A172 (cell line): ENCODE measurements around the gene GPR33. TPM values are rescaled to one million over a fixed set of nuclear protein-coding genes. Genes with fewer than 3 reads are reported as not detected.
"Not testable (repeated sequence)": the region's sequence is repeated elsewhere in the genome, so short reads cannot be mapped to it uniquely, and the experiment has no call there.

Experiments used
- DNase-seq: peaks from one replicate; pipeline ENCODE4 v3.0.0-alpha.2; 2015; ENCODE audit warnings: low spot score
- total RNA-seq: library from RNA; depleted of rRNA; stranded (reverse); fragments of >200 nt; shearing (Covaris generic); gene quantifications from 2 replicates; pipeline ENCODE4 v1.2.3, GENCODE V29; 2014; rRNA removed

The GPR33 gene
- total RNA-seq, 1 experiment from 2014 or later, result not detected

DNA sequence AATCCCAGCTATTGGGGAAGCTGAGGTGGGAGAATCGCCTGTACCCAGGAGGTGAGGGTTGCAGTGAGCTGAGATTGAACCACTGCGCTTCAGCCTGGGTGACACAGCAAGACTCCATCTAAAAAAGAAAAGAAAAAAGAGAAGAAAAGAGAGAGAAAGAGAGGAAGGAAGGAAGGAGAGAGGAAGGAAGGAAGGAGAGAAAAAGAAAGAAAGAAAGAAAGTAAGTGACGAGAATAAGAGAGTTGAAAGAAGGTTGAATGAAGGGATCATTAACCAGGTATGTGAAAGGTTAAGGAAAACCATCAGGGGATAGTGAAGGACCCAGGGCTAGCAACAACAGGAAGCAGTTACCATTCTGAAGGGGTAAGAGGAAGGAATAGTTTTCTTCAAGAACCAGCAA, 26.3 kb downstream of the GPR33 start:
- DNase-seq, result no peak

DNA sequence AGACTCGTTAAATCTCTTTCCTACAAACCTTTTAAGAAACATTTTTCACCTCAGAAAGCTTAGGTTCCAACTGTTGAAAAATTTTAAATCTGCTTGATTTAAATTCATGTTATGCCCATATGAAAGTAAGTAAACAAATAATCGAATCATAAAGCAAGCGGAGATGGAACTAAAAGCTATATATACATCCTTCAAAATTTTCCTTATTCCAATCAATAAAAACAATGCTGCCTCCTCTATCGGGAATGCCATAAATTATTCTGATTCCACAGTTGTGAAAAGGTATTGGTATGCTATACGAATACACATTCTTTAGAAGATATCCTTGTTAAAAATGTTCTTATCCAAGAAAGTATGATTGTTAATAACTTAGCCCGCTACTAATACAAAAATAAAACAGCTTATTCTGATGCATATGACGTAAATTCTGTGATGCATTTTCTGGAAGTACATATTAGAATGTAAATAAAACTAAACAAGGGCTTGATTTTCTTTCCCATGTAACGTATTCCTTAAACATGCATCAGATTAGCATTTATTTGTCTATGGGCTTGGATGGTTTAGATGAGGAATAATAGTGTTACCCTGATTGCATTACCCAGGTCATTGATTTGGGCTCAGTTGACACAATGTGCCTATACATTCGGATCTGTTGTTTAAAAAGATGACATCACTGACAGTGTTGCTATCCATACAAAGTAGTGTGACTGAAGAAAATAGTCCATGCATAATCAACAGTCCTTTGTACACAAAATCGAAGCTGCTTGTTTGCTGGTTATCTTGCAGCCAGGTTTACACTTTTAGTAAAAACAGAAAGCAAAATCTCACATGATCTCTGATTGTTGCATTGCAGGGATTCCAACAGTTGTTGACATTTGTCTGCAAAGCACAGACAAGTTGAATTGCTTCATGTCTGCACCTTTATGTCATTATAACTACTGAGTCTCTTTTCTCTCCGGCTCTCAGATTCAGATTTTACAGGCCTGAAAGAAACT, 29.9 kb downstream of the GPR33 start:
- no peak for DNase-seq

DNA sequence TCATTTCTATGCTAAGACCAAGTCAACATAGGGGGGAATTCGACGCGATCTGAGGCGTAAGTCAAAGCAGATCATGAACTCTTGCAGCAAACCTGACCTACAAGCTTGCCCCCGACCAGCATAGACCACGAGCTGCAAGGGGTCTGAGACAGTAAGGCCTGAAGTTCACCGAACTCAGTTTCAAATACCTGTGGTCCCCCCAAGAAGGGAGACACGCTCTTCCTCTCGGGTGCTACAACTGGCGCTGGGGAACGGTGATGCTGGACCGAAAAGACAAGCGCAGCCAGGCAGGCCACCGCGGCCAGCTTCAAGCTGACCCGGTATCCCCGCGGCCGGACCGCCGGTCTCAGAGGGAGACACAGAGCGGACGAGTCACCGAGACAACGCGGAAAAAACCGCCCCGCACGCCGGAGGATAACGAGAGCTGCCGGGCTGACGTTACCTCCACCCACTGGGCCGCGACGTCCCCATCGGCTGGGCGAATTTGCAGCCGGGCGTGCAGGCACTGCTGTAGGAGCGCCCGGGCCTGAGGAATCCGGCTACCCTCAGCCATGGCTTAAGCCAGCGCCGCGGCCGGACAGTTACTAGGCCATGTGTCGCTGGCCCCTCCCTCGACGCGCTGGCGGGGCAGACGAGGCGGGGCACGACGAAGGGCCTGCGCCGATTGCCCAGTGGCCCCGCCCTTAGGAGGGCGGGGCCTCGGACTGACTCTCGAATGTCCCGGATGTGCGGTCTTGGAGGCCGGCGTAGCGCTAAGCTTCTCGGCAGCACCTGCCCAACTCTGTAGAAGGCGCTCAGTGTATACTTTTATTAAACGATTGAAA, 30.8 kb downstream of the GPR33 start, which contains the start of gene DTD2:
Gene DTD2 (minus strand): TSS at position 666 of the 824 bp plus-strand sequence. CDS start 113 bp downstream, at position 553.
- peak; percentile 77 for DNase-seq

DNA sequence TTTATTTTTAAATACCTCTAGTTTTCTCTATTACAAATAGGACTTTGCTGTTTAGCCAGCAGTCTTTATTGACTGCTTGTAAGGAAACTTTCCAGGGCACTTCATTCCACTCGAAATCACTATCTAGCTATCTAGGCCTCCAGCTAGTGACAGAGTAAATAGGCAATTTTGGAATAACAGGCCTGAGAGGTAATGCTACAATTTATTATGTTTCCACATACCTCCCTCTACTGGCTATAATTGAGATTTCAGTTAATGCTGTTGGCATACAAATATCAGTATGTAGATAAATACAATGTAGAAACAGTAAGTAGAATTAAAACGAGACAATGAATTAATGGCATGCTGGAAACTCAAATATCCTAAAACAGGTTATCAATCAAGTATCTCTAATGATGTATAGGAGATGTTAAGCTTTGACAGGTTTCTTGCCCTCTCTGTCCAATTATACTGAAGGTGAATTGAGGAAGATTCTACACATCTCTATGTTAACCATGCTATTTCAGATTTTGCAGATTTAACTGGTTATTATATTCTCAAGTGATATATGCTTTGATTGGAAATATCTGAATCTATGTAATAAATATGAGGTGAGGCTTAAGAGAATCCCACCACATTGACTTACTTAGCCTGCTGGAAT, 37.7 kb downstream of the GPR33 start:
- DNase-seq, result peak; percentile 3

DNA sequence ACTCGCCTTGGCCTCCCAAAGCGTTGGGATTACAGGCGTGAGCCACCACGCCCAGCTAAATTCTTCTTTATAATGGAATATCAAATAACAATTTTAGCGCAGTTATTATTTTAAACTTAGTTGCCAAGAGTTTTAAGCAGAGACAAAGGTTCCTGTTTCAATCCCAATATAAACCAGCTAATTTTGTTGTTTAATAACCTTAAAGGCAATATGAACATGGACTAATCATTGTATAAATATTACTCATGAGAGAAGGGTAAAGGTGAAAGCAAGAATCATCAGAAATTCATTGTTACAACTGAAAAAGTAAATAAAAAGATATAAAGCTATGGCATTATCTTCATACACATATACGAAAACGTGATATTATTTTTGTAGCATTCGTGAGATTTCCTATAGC, 38.7 kb downstream of the GPR33 start:
- DNase-seq, result no peak

DNA sequence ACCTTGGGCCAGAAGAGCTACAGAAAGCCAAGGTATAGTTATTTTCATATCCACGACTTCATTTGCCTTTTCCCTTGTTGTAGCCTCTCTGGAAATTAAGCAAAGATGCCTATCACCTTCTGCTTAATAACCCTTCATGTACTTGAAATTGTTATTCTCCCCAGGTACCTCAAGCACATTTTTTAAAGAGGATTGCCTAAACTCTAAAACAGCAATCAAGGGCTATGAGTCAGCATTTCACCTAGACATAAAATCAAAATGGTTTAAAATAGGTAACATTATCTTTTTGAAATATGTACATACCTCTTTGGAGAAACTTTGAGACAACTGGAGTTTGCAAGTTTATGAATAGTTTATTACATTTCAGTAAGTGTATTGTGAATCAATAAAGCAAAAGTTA, 42.1 kb downstream of the GPR33 start:
- DNase-seq, result no peak

DNA sequence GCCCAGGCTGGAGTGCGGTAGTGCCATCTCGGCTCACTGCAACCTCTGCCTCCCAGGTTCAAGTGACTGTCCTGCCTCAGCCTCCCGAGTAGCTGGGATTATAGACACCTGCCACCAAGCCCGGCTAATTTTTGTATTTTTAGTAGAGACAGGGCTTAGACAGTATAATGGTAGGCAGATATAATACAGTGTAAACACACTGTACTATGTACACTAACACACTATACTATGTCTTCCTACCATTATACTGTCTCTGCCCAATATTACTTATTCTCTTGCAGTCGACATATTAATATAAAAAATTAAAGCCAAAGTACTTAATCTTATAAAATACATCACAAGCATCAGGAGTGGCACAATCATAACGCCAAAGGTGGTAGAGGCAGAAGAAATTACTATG, 45.6 kb downstream of the GPR33 start:
- DNase-seq, result no peak

DNA sequence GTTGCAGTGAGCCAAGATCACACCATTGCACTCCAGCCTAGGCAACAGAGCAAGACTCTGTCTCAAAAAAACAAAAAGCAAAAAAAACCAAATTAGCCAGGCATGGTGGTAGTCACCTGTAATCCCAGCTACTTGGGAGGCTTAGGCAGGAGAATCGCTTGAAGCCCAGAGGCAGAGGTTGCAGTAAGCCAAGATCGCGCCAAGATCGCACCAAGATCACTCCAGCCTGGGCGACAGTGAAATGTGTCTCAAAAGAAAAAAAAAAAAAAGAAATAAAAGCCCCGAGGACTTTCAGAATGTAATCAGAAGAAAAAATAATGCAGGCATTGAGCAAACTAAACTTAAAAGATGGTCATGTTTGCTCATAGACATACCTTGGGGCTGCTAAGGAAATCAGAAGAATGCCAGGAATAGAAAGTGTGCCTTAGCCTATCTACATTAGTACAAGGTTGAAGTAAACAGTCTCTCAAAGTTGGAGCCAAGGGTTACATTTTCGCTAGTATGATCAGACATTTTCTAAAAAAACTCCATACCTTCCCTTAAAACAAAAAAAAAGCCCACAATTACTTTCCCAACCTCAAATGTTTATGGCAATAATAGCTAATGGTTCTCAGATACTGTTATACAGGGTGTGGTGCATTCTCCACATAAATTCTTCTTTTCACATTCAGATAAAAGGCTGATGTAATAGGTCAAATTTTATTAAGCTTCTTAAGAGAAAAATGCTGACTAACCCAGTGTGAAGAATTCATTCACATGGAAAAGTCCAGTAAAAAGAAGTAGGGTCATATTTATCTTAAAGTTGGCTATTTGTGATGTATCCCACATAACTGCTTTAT, 46.3 kb downstream of the GPR33 start:
- peak; percentile 27 for DNase-seq

DNA sequence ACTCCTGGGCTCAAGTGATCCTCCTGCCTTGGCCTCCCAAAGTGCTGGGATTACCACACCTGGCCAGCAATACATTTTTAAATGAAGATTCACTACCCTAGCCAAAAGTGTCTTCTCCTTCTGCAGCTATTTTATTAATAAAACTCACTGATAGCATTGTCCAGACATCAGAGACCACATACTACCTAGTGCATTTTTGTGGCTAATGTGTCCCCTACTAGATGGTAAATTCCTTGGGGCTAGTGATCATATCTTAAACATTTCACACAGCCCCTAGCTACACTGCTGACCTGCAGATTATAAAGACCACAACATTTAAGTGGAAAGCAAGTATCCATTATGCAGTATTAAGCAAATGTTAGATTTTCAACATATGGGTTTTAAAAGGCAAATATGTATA, 47.6 kb downstream of the GPR33 start:
- DNase-seq, result no peak

DNA sequence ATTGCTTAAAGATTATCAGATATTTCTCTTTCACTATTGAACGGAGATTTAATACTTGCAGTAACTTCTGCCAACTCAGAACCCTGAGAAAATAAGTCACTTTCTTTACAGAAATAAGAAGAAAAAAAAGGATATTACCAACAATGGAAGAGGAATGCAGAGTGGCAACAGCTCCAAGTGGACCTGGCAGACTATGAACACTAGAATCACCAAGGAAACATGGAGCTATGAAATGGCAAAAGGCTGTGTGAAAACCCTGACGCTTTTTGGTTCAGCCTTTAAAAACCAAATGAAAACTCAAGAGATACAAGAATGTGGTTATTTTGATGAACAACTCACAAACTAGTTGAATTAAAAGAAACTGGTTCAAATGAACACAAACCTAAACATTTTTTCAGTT, 48.3 kb downstream of the GPR33 start:
- no peak for DNase-seq

DNA sequence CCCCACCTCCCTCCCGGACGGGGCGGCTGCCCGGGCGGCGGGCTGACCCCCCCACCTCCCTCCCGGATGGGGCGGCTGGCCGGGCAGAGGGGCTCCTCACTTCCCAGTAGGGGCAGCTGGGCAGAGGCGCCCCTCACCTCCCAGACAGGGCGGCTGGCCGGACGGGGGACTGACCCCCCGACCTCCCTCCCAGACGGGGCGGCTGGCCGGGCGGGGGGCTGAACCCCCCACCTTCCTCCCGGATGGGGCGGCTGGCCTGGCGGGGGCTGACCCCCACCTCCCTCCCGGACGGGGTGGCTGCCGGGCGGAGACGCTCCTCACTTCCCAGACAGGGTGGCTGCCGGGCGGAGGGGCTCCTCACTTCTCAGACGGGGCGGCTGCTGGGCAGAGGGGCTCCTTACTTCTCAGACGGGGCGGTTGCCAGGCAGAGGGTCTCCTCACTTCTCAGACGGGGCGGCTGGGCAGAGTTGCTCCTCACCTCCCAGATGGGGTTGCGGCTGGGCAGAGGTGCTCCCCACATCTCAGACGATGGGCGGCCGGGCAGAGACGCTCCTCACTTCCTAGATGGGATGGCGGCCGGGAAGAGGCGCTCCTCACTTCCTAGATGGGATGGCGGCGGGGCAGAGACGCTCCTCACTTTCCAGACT, 50.7 kb downstream of the GPR33 start:
- DNase-seq, result not testable (repeated sequence)

DNA sequence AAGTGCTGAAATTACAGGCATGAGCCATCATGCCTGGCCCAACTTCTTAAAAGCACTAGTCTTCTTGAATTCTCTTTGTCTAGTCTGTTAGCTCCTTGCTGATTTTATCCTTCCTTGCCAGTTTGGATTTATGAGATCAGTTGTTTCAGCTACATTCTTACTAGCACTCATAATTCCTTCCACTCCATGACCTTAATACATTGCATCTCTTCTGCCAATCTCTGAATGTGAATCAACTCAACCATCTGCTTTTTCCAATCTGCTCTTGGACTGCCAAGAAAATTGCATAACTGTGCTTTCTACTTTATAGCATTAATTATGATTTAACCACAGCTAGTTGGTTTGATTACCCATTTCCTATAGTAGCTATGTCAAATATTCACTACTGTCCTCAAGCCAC, 52.6 kb downstream of the GPR33 start:
- DNase-seq, result no peak

Other genes starting within 250 kb of the GPR33 start
- gene HEATR5A, start 67.5 kb downstream of the GPR33 start, total RNA-seq, result 21.6 and 31.6 TPM in 2 replicates
- 23.7 and 29.9 TPM in 2 replicates for gene DTD2, start 30.5 kb downstream of the GPR33 start, total RNA-seq
- 9.8 and 9.9 TPM in 2 replicates for gene NUBPL, start 73.4 kb upstream of the GPR33 start, total RNA-seq